ENCODE data around the gene RPS6KA2.

DNA sequence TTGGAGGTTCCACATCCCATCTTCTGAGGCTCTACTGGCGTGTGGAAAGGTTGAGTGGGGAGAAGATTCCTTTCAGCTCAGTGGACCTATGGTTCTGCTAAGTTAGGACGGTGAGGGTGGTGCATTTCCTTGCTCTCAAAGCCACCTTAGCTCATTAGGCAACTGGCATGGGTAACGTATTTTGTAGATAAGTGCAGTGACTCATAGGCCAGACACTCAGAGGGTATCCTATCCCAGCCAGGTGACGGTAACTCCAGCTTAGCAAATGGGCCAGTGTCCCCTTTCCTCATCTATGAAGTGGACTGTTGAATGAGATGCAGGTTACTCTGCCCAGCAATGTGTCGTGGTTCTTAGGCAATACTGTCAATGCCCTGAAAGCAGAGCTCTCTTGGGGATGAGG, 3.7 kb downstream of the RPS6KA2 start:
- TF ChIP-seq, protein P1, sequence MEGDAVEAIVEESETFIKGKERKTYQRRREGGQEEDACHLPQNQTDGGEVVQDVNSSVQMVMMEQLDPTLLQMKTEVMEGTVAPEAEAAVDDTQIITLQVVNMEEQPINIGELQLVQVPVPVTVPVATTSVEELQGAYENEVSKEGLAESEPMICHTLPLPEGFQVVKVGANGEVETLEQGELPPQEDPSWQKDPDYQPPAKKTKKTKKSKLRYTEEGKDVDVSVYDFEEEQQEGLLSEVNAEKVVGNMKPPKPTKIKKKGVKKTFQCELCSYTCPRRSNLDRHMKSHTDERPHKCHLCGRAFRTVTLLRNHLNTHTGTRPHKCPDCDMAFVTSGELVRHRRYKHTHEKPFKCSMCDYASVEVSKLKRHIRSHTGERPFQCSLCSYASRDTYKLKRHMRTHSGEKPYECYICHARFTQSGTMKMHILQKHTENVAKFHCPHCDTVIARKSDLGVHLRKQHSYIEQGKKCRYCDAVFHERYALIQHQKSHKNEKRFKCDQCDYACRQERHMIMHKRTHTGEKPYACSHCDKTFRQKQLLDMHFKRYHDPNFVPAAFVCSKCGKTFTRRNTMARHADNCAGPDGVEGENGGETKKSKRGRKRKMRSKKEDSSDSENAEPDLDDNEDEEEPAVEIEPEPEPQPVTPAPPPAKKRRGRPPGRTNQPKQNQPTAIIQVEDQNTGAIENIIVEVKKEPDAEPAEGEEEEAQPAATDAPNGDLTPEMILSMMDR (IDR thresholded peaks at IDR 0.05; ENCODE audit: insufficient read depth, low read length), result no peak
- TF ChIP-seq, protein P2, sequence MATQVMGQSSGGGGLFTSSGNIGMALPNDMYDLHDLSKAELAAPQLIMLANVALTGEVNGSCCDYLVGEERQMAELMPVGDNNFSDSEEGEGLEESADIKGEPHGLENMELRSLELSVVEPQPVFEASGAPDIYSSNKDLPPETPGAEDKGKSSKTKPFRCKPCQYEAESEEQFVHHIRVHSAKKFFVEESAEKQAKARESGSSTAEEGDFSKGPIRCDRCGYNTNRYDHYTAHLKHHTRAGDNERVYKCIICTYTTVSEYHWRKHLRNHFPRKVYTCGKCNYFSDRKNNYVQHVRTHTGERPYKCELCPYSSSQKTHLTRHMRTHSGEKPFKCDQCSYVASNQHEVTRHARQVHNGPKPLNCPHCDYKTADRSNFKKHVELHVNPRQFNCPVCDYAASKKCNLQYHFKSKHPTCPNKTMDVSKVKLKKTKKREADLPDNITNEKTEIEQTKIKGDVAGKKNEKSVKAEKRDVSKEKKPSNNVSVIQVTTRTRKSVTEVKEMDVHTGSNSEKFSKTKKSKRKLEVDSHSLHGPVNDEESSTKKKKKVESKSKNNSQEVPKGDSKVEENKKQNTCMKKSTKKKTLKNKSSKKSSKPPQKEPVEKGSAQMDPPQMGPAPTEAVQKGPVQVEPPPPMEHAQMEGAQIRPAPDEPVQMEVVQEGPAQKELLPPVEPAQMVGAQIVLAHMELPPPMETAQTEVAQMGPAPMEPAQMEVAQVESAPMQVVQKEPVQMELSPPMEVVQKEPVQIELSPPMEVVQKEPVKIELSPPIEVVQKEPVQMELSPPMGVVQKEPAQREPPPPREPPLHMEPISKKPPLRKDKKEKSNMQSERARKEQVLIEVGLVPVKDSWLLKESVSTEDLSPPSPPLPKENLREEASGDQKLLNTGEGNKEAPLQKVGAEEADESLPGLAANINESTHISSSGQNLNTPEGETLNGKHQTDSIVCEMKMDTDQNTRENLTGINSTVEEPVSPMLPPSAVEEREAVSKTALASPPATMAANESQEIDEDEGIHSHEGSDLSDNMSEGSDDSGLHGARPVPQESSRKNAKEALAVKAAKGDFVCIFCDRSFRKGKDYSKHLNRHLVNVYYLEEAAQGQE (IDR thresholded peaks at IDR 0.05; ENCODE audit: insufficient replicate concordance, low read depth), result no peak

Measured in HL-60 (cell line).